HepG2 (cell line): Measurements from ENCODE around the gene ORC4. TPM values are rescaled to one million over a fixed set of nuclear protein-coding genes. Genes with fewer than 3 reads are reported as not detected.
A peak's percentile ranks its signal among the peaks of the same experiment; 100 is the strongest.

Source experiments
- ATAC-seq: fragments of 200-7000 bp; cut with Tn5 transposase; 3 replicates; pipeline ENCODE4 v1.9.1; 2020; ENCODE audit warnings: mild to moderate bottlenecking, moderate library complexity
- BruUV-seq: library from RNA; stranded (reverse); fragments of 400-500 nt; replicated peaks from 2 replicates; lab custom pipeline; 2021; lab: Mats Ljungman, UMichigan
- CTCF ChIA-PET: fragments of 300-600 bp; formaldehyde crosslinking; extraction: SDS; loops from one replicate; lab custom pipeline; 2021; ENCODE audit warnings: low total read pairs, inconsistent platforms, low intra/inter-chr PET ratio; lab: Yijun Ruan, JAX
- POLR2A ChIA-PET: fragments of 350-600 bp; sonication (Branson Sonifier 250); formaldehyde crosslinking; loops from one replicate; lab custom pipeline; 2020; ENCODE audit warnings: antibody characterized with exemption, inconsistent platforms; lab: Yijun Ruan, JAX
- DNase-seq: peaks from one replicate; pipeline ENCODE4 v3.0.0-alpha.2; 2015; ENCODE audit warnings: low spot score
- FAIRE-seq: peaks from 3 replicates; lab custom pipeline; 2011; peaks lifted over from hg19 to GRCh38; lab: Jason Lieb, UNC
- H2AFZ ChIP-seq: one replicate; pipeline ENCODE4 v1.6.1; 2011; ENCODE audit warnings: low read length, inconsistent platforms
- H3K27ac ChIP-seq: fragments of 300-600 bp; 3 replicates; pipeline ENCODE4 v1.8.0; 2011; ENCODE audit warnings: mixed run types, mild to moderate bottlenecking, mixed read lengths, low read length, inconsistent platforms; ENCODE audit not compliant: insufficient read depth; ENCODE audit errors: extremely low read length
- H3K27me3 ChIP-seq, 2 experiments: fragments of 200-600 bp in 1 of 2; 2 replicates in 1 of 2; 3 replicates in 1 of 2; pipeline versions ENCODE4 v1.6.0 to v1.8.0; 2011; ENCODE audit warnings: low read length in 2 of 2, mild to moderate bottlenecking in 2 of 2, moderate library complexity in 2 of 2, inconsistent platforms in 1 of 2; ENCODE audit not compliant: insufficient read depth in 2 of 2, control insufficient read depth in 1 of 2
- H3K36me3 ChIP-seq, 2 experiments: fragments of 200-600 bp in 1 of 2; replicated peaks in 1 of 2; 2 replicates in 1 of 2; 3 replicates in 1 of 2; pipeline versions ENCODE4 v1.5.1 to v1.8.0; 2011; ENCODE audit warnings: low read length in 2 of 2, inconsistent platforms in 1 of 2; ENCODE audit not compliant: insufficient read depth in 2 of 2, control insufficient read depth in 1 of 2
- H3K4me1 ChIP-seq: 2 replicates; pipeline ENCODE4 v1.5.1; 2012; ENCODE audit warnings: low read length, inconsistent platforms; ENCODE audit not compliant: insufficient read depth
- H3K4me2 ChIP-seq: 2 replicates; pipeline ENCODE4 v1.6.0; 2011; ENCODE audit warnings: low read depth, low read length, inconsistent platforms
- H3K4me3 ChIP-seq, 3 experiments: fragments of 200-600 bp in 1 of 3; sonication (generic), shearing (Covaris generic) in 1 of 3; replicated peaks in 1 of 3; 2 replicates each; pipeline ENCODE4 v1.5.1; 2011 to 2016; ENCODE audit warnings: low read length in 3 of 3, inconsistent platforms in 2 of 3, low read depth in 2 of 3, mild to moderate bottlenecking in 2 of 3, control low read depth in 1 of 3, mixed read lengths in 1 of 3; ENCODE audit not compliant: insufficient read depth in 1 of 3
- H3K79me2 ChIP-seq: one replicate; pipeline ENCODE4 v1.6.1; 2011; ENCODE audit warnings: low read length, inconsistent platforms; ENCODE audit not compliant: insufficient read depth
- H3K9ac ChIP-seq: 2 replicates; pipeline ENCODE4 v1.6.0; 2011; ENCODE audit warnings: mild to moderate bottlenecking, low read depth, low read length, inconsistent platforms; ENCODE audit not compliant: insufficient read depth
- H3K9me3 ChIP-seq: 2 replicates; pipeline ENCODE4 v1.5.1; 2012; ENCODE audit warnings: mild to moderate bottlenecking, low read length
- H4K20me1 ChIP-seq: 2 replicates; pipeline ENCODE4 v1.6.0; 2011; ENCODE audit warnings: inconsistent platforms, mild to moderate bottlenecking, low read length, moderate library complexity; ENCODE audit not compliant: insufficient read depth
- EP300 ChIP-seq, 3 experiments: sonication (generic) in 1 of 3; formaldehyde crosslinking in 1 of 3; IDR thresholded peaks; 2 replicates each; pipeline versions ENCODE4 v1.5.1 to v1.6.1; 2011 to 2020; ENCODE audit warnings: low read depth in 2 of 3, low read length in 2 of 3, borderline replicate concordance in 1 of 3, improper control_type of control experiment in 1 of 3, mild to moderate bottlenecking in 1 of 3, missing genetic modification reagents in 1 of 3, moderate library complexity in 1 of 3
- ZBTB46 ChIP-seq: sonication (generic); formaldehyde crosslinking; IDR thresholded peaks from 2 replicates; pipeline ENCODE4 v1.4.0; 2020; ENCODE audit warnings: mild to moderate bottlenecking, missing genetic modification reagents, borderline replicate concordance
- ZNF24 ChIP-seq: fragments of 450-650 bp; IDR thresholded peaks from 2 replicates; pipeline ENCODE4 v1.6.1; 2017; ENCODE audit warnings: antibody characterized with exemption, mild to moderate bottlenecking
- ZNF691 ChIP-seq: sonication (generic); formaldehyde crosslinking; IDR thresholded peaks from 2 replicates; pipeline ENCODE4 v1.4.0; 2020; ENCODE audit warnings: missing genetic modification reagents, low read depth, mild to moderate bottlenecking, borderline replicate concordance
- WGBS: methylation state at CpG from one replicate; pipeline ENCODE4 v1.1.6; 2017; ENCODE audit warnings: low lambda C conversion rate; 5-methylcytosine and 5-hydroxymethylcytosine counted together
- in situ Hi-C: cut with HindIII; loops from 2 replicates; pipeline ENCODE4 v1.10.0; 2017; ENCODE audit warnings: low pct_unique_long_range_greater_than_20kb; ENCODE audit not compliant: extremely low pct_ligation_motif_present
- intact Hi-C: fragments of 100-400 bp; cut with micrococcal nuclease; formaldehyde crosslinking; loops from one replicate; pipeline ENCODE4 v1.10.0; 2022; ENCODE audit not compliant: unreplicated experiment
- polyA plus RNA-seq, 8 experiments: library from polyadenylated mRNA; depleted of rRNA in 3 of 8; stranded (reverse) in 7 of 8; unstranded in 1 of 8; fragments of >200 nt; fragmentation: Illumina TruSeq in 4 of 8; extraction: Trizol in 4 of 8; gene quantifications; 2 replicates each; pipeline versions ENCODE4 v1.2.1 to v1.2.3, GENCODE V29; 2011 to 2016; ENCODE audit warnings: low read depth in 4 of 8, missing spikeins in 1 of 8, mixed read lengths in 1 of 8; ENCODE audit not compliant: insufficient read depth in 1 of 8
- total RNA-seq, 5 experiments: library from RNA; depleted of rRNA; stranded (reverse); fragments of >200 nt; fragmentation: Illumina TruSeq; extraction: Trizol; gene quantifications; 2 replicates each; pipeline ENCODE4 v1.2.3, GENCODE V29; 2016; ENCODE audit warnings: low read depth in 1 of 5

Gene ORC4
- total and polyA plus RNA-seq, 2 of the 13 experiments (the other 11 are each of a cell fraction or from before 2014, with no cell fraction given), result 28.6 to 84.8 TPM

GRCh38 chr2:147910990-147911473, 109.5 kb downstream of the ORC4 start (continued):
- TF ChIP-seq ZNF691, result no peak
- TF ChIP-seq ZBTB46 (CRISPR knock-in tag), result no peak
- TF ChIP-seq, all 625 proteins: peak for 6

GRCh38 chr2:147909178-147909577, 111.4 kb downstream of the ORC4 start:
- in situ Hi-C loops, result loop anchor here (25.0 kb wide), 2 partner anchors 297 to 522 kb away; no protein-coding TSS in a partner anchor
- no peak overlapping the region for H3K4me3 ChIP-seq
- H3K4me1 ChIP-seq, result no peaks in the 10 kb centered on the region
- WGBS, result 87% methylated on average over 2 of the region's 2 CpGs
- peak; percentile 75 for TF ChIP-seq ZNF24
- TF ChIP-seq EP300 (IDR thresholded peaks at IDR 0.05; ENCODE audit: low read depth in 2 of 2, low read length in 2 of 2), result no peak
- no peak for TF ChIP-seq EP300 (CRISPR knock-in tag; IDR thresholded peaks at IDR 0.05; ENCODE audit: borderline replicate concordance)
- BruUV-seq, result no TSS peak
- no peak for DNase-seq
- POLR2A ChIA-PET, result no interaction called here
- FAIRE-seq, result no peak
- H4K20me1 ChIP-seq, result no peaks in the 10 kb centered on the region
- intact Hi-C loops, result no loop called here
- no peak overlapping the region for H3K27ac ChIP-seq
- no peaks in the 10 kb centered on the region for H3K27me3 ChIP-seq
- CTCF ChIA-PET, result interaction anchor here (2.9 kb wide), 1 partner anchor 826 kb away, joined by 15 read pairs; no protein-coding TSS in a partner anchor
- no peak overlapping the region for H3K4me2 ChIP-seq
- H3K79me2 ChIP-seq, result no peaks in the 10 kb centered on the region
- no peak overlapping the region for H3K9ac ChIP-seq
- H3K36me3 ChIP-seq, result no peaks in the 10 kb centered on the region
- no peak for ATAC-seq
- no peaks in the 10 kb centered on the region for H3K9me3 ChIP-seq
- H2AFZ ChIP-seq, result no peak overlapping the region
